ENCODE data around the gene LCN1.

LCN1 gene

GRCh38 chr9:135489188-135489906, 31.9 kb upstream of the LCN1 start:
- no peak for DNase-seq

DNA sequence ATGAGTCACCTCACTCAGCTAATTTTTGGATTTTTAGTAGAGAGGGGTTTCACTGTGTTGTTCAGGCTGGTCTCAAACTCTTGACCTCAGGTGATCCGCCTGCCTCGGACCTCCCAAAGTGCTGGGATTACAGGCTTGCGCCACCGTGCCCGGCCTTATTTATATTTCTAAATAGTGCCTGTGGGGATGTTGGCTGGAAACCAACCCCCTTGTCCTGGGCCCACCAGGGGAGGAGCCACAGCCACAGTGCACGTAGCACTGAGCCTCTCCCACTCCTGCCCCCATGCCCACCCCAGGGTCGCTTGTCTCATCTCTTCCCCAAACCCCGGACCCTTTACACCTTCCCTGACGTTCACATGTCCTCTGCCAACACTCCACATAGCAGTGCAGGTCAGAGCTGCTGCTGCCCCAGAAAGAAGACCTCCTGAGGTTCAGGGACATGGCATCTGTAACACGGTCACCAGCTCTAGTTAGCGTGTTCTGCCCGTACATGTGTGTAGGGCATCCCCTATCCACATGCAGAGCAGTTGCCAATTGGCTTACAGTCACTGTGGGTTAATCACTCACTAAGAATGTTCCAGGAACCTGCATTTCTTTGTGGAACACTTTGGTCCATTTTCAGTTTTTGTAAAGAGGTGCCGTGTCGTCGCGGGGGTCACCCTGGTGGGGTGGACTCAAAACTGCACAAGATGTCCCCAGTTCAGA, 30.9 kb upstream of the LCN1 start:
- no peak for DNase-seq

GRCh38 chr9:135490980-135491464, 30.2 kb upstream of the LCN1 start:
- DNase-seq = peak; percentile 53

GRCh38 chr9:135491764-135492163, 29.5 kb upstream of the LCN1 start:
- peak; percentile 50 for DNase-seq

GRCh38 chr9:135492886-135493669, 28.2 kb upstream of the LCN1 start:
- no peak for DNase-seq

DNA sequence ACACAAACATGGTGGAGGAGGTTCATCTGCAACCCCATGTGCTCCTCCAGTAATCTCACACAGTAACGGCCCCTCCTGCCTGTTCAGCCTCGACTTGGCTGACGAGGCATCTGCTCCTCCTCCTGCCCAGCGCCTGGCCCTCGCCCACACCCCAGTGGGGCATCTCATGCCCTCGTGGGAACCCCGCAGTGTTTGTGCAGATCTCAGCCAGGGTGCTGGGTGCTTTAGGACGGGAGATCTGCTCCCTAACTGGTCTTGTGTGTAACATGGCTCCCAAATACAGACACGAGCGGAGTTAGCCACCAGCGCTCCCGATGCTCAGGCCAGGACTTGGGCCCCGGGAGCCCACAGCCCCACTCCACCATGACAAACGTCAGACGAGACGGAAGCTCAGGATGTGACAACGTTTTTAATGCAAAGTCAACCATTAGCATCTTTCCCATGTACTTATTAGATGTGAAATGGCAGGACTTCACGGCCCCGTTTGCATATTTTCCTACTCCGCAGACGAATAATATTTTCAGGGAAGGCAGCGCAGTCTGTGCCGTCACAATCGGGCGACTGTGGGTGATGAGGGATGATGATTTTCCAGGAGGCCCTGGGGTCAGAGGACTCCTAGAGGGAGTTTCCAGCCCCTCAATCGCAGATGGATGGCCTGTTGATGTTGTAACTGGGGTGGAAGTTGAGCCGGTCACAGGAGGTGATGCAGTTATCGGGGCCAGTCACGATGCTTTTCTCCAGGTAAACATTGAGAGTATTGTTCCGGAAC, 26.3 kb upstream of the LCN1 start:
- no peak for DNase-seq

GRCh38 chr9:135498381-135499126, 22.7 kb upstream of the LCN1 start:
- DNase-seq = no peak

DNA sequence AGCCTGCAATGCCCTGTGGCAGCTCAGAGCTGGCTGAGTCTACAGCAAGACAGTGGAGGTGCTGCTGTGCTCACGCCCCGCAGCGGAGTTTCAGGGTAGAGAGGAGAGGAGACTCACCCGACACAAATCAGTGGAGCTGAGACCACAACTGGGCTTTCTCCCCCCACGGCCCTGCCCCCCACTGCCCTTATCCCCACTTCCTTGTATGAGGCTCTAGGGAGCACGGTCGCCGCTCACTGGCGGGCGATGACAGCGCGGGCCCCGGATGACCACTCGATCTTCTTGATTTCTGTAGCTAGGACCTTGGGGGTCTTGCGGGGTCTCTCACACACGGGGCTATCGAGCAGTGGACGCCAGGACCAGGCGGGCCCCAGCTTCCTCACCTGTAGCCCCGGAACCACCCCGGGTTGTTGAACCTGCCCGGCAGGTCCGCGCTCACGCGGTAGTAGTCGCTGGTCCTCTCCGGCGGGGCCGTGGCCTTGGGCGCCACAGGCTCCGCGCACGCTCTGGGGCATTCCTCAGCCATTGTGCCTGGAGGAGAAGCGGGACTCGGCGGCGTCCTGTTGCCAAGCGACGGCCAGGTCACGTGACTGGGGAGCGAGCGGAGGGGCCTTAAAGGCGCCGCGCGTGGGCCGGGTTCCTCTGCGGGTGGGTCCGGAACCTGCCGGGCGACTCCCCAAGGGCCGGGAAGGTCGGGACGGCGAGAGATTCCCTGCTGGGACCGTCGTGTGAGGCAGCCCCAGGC, 21.7 kb upstream of the LCN1 start:
- DNase-seq = peak; percentile 89

DNA sequence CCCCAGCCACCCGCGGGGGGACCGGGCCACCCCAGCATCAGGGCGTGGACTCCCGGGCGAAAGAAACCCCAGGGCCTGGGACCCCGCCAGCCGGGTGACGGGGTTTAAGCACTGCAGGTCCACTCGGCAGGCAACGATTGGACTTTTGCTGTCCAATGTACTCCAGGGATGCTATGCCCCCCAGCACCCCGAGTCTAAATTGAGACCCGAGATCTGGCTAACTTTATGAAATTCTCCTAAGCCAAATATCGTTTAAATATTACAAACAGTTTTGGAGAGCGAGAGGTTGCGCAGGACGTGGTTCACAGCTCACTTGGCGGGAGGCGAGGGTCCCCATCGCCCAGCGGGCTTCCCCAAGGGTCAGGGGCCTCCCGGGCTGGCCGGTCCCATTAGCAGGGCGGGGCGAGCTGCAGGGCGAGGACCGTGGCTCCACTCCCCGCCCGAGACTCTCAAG, 21.1 kb upstream of the LCN1 start:
- no peak for DNase-seq

GRCh38 chr9:135500525-135501260, 20.5 kb upstream of the LCN1 start, which contains the start of gene MRPS2:
MRPS2 (plus strand) TSS chr9:135500682; CDS start chr9:135500711, 29 bp downstream.
- peak; percentile 80 for DNase-seq

- no peak for DNase-seq
Observed at GRCh38 chr9:135501261-135502167, 19.7 kb upstream of the LCN1 start.

- no peak for DNase-seq
Observed at GRCh38 chr9:135502168-135502872, 18.9 kb upstream of the LCN1 start.

- DNase-seq = no peak
Observed at GRCh38 chr9:135502873-135503321, 18.3 kb upstream of the LCN1 start.

DNA sequence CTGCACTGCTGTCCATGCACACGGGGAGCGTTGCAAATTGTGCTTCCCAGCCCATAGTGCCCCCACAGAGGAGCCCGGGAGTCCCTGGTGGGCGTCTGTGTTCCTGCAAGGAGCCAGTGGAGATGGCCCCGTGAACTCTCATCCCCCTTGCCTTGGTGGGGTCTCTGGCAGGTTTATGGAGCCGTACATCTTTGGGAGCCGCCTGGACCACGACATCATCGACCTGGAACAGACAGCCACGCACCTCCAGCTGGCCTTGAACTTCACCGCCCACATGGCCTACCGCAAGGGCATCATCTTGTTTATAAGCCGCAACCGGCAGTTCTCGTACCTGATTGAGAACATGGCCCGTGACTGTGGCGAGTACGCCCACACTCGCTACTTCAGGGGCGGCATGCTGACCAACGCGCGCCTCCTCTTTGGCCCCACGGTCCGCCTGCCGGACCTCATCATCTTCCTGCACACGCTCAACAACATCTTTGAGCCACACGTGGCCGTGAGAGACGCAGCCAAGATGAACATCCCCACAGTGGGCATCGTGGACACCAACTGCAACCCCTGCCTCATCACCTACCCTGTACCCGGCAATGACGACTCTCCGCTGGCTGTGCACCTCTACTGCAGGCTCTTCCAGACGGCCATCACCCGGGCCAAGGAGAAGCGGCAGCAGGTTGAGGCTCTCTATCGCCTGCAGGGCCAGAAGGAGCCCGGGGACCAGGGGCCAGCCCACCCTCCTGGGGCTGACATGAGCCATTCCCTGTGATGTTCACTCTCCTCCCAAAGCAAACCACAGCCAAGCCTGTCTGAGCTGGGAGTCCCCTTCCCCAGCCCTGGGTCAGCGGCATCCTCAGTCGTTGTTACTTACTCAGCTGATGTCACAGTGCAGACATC, 17.6 kb upstream of the LCN1 start:
- DNase-seq = no peak

DNA sequence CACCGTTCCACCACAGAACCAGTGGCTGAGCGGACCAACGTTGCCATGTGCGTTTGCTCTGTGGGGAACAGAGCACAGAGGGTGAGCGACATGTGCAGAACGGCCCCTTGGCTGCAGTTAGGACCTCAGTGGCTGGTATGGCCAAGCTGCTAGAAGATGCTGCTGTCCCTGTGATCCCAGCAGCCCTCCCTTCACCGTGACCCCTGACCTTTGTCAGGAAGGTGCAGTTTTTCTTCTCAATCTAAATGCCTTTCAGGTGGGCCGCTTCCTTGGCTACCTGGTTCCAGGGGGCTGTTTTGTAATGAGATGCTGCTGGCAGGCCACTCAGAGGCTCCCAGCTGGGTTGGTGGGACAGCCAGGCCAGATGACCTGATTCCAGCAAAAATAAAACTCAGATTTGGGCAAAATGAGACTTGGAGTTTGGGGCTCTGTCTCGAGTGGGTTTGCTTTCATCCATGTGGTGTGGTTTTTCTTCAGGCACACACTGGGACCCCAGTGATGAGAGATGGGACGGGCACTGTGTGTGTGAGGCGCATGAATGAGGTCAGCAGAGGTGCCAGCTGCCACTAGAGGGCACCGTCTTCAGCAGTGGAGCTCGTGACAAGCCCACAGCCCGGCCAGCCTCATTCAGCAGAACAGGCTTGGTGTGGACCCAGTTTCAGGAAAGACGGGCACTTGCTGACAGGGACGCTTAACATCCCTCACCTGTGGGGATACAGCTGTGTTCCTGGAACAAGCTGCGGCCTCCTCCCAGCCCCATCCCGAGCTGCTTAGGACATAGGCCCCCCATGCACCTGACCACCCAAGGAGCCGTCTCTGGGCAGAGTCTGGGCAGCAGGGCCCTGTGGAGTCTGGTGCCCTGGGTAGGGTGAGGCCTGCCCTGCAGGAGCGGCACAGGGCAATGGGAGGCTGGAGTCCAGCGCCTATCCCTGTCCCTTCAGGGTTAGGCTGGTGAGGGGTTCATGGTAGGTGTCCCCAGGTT, 16.7 kb upstream of the LCN1 start:
- DNase-seq = peak; percentile 6

Data from NCI-H146 (cell line).